ENCODE results near the gene TRIM5.
"Not testable (repeated sequence)": the region's sequence is repeated elsewhere in the genome, so short reads cannot be mapped to it uniquely, and the experiment has no call there.

TRIM5 gene, protein sequence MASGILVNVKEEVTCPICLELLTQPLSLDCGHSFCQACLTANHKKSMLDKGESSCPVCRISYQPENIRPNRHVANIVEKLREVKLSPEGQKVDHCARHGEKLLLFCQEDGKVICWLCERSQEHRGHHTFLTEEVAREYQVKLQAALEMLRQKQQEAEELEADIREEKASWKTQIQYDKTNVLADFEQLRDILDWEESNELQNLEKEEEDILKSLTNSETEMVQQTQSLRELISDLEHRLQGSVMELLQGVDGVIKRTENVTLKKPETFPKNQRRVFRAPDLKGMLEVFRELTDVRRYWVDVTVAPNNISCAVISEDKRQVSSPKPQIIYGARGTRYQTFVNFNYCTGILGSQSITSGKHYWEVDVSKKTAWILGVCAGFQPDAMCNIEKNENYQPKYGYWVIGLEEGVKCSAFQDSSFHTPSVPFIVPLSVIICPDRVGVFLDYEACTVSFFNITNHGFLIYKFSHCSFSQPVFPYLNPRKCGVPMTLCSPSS

DNA sequence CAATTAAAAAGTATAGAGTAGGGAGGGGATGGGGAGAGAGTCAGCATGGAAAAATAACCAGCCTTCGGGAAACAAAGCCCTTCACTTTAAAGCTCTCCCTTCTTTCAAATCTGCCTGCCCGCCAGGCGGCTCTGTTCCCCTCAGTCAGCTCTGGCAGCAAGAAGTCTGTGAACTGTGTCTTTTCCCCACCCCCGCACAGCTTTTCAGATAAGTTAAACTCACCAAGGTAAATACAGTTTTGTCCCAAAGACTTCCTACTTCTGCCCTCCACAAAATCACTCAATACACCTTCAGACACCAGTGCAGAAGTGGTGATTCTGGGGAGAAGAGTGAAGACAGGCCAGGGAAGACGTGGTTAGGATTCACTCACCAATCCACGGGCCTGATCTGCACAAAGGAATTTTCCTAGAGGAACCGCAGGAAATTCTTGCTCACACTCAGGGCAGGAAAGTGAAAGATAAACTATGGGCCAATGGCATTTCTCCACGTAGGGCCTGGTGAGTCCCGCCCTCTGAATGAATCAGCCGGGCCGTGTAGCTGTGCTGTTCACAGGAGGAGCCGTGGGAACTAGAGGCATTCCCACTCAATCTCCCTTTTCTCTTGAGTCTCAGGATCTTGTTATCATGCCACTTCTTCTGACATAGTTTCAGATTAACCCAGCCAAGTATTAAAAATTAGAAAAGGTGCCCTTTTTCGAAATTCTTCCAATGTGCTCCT, at the start of gene TRIM5:
Gene TRIM5 (minus strand): TSS at position 429 of the 717 bp plus-strand sequence. CDS start 4,897 bp downstream, outside the sequence.
- DNase-seq (ENCODE audit: low spot score) = peak; percentile 88

DNA sequence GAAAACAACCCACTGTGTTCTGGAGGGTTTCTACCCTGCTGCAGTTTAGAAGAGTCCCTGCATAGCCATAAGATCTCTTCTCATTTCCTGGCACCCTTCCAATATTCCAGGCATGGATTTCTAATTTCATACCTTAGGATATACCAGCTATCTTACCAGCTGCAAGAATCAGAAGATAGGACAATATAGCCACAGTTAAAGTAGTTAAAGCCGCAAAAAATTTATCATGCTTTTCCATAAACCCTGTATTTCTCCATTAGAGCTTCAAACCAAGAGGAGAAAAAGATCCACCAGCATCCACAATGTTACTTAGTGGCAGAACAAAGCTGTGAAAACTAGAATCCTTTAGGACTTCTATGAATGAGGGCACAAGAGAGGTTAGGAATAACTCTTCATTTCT, 42.8 kb upstream of the TRIM5 start:
- no peak for DNase-seq (ENCODE audit: low spot score)

DNA sequence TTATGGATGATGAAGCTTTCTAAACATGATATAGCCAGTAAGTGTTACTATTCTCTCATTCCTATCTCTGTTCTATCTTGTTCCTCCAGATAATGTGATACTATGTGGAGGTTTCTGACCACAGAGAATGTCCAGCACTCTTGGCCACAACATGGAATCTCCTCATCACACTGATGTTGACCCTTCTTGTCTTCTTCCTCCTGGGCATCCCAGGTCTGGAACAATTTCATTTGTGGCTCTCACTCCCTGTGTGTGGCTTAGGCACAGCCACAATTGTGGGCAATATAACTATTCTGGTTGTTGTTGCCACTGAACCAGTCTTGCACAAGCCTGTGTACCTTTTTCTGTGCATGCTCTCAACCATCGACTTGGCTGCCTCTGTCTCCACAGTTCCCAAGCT, 41.5 kb upstream of the TRIM5 start:
- no peak for DNase-seq (ENCODE audit: low spot score)

DNA sequence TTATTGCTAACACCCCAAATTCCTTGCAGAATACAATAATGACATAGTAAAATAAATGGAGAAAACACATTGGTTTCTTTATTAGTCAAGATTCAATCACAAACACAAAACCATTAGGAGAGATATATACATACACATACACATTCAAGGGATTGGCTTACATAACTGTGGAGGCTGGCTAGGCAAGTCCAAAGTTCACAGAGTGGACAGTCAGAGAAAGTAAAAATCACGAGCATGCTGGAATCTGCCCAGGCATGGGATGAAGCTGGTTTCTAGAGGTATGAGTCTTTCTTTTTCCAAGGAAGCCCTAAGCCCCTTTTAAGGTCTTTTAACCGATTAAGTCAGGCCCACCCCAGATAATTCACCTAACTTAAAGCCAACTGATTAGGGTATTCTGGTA, 37.7 kb upstream of the TRIM5 start:
- no peak for DNase-seq (ENCODE audit: low spot score)

DNA sequence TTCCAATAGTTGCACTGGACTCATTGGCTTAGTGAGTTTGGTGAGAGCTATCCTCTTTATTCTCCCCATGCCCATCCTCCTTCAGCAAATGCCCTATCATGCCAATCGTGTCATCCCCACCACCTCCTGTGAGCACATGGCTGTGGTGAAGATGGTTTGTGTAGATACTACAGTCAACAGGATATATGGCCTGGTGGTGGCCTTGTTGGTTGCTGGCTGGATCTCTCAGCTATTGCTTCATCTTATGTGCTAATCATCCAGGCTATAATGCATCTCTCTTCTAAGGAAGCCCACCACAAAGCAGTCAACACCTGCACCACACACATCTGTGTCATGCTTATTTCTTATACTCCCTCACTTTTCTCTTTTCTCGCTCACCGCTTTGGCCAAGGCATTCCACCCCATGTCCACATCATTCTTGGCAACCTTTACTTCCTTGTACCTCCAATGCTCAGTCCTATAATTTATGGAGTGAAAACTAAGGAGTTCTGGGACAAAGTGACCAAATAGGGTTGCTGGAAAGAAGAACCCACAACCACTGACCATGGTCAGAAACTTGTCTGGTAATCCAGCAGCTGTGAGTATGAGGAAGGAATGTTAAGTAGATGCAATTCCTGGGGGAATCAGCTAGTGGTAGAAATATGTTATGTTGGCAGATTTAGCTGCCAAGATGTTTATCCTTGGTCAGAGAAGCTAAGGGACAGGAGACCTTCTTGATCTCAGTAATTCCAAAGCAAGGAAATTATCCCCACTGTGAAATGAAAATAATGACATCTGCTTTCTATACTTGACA, 35.0 kb upstream of the TRIM5 start:
- no peak for DNase-seq (ENCODE audit: low spot score)

DNA sequence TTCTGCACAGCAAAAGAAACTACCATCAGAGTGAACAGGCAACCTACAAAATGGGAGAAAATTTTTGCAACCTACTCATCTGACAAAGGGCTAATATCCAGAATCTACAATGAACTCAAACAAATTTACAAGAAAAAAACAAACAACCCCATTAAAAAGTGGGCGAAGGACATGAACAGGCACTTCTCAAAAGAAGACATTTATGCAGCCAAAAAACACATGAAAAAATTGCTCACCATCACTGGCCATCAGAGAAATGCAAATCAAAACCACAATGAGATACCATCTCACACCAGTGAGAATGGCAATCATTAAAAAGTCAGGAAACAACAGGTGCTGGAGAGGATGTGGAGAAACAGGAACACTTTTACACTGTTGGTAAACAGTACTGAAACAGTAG, 31.6 kb upstream of the TRIM5 start:
- DNase-seq (ENCODE audit: low spot score) = not testable (repeated sequence)

DNA sequence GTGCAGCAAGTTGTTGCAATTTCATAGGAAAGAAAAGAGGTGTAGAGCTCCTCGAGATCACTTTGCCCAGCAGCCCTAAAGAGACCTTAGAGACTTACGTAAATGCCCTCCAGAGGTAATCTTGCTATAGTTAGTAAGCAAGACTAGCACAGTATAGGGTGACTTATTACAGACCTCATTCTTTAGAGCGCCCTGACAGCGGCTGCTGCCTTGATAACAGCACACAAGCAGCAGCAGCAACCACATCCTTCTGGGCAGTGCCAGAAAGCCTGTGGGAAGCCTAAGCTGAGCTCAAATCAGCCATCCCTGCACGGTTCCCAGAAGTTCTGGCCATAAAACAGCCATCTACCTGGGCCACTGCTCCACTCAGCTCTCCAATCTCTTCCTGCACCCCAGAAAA, 28.8 kb upstream of the TRIM5 start:
- DNase-seq (ENCODE audit: low spot score) = no peak

DNA sequence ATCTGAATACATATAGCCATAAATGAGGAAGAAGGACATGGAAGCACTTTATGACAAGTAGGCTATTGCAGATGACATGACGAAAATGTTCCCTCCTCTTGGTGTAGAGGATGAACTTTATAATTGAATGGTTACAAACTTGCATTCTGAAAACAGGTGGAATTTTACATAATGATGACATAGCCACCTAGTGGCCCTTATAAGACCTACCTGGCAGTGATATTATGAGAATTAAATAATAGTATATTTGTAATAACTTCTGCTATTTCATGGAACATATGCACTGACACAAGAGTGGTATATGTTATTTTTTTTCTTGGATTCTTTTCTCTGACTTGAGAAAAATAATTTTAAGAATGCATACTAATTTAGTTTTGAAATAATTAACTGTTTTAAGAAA, 27.6 kb upstream of the TRIM5 start:
- DNase-seq (ENCODE audit: low spot score) = peak; percentile 20

DNA sequence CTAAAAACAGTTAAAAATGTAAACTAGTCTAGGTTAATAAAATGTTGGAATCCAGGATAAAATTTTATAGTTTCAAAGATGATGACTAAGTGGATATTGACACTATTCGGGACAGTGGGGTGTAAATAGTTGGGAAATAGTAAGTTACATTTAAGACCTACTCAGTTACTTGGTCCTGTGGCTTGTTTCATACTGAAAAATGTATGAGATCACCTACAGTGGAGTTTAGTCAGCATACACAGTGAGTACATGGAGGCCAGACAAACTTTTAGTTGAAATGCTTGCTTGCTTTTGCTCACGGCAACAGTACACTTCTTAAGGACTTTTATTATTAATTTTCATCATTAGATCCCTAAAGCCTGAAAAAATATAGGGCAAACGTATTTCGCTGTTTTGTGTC, 20.8 kb upstream of the TRIM5 start:
- DNase-seq (ENCODE audit: low spot score) = no peak

DNA sequence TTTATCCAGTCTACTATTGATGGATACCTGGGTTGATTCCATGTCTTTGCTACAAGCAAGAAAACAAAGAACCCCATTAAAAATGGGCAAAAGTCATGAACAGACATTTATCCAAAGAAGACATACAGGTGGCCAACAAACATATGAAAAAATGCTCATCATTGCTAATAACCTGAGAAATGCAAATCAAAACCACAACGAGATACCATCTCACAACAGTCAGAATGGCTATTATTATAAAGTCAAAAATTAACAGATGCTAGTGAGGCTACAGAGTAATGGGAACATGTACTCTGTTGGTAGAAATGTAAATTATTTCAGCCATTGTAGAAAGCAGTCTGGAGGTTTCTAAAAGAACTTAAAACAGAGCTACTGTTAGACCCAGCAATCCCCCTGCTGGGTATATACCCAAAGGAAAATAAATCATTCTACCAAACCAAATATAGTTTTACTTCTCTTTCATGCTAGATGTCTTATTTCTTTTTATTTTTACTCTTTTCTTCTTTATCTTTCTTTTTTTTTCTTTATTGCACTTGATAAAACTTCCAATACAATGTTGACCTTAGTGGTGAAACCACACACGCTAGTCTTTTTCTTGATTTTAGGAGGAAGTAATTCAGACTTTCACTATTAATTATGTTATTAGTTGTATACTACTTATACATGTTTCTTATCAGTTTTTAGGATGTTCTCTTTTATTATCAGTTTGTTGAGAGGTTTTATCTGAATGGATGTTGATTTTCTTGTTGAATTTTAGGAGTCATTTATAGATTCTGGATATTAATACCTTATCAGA, 19.1 kb upstream of the TRIM5 start:
- no peak for DNase-seq (ENCODE audit: low spot score)

DNA sequence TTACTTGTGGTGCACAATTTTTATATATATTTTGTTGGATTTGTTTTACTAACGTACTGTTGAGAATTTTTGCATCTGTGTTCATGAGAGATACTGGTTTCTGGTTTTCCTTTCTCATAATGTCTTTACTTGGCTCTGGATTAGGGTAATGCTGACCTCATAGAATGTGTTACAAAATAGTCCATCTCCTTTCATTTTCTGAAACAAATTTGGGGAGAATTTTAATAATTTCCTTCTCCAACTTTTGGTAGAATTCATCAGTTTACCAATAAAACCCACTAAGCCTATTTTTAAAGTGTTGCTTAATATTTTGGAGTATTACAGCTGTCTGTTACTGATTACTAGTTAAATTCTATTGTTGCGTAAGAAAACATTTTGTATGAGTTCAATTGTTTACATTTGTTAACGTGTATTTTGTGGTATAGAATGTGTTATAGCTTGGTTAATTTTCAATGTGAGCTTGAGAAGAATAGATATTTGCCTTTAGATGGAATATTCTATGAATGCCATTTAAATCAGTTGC, 16.2 kb upstream of the TRIM5 start:
- no peak for DNase-seq (ENCODE audit: low spot score)

DNA sequence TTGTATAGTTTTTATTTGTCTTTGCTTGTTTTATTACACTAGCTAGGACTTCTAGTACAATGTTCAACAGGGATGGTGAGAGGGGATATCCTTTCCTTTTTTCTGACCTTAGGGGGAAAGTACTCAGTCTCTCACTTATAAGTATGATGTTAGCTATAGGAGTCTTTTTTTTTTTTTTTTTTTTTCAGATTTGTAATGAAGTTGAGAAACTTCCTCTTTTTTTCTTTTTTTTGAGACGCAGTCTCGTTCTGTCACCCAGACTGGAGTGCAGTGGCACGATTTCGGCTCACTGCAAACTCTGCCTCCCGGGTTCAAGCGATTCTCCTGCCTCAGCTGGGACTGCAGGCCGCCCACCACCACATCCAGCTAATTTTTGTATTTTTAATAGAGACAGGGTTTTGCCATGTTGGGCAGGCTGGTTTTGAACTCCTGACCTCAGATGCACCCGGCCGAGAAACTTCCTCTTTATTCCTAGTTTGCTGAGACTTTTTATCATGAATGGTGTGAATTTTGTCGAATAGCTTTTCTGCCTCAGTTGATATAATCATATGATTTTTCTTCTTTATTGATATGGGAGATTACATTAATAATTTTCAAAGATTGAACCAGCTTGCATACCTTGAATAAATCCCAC, 15.7 kb upstream of the TRIM5 start:
- DNase-seq (ENCODE audit: low spot score) = no peak

DNA sequence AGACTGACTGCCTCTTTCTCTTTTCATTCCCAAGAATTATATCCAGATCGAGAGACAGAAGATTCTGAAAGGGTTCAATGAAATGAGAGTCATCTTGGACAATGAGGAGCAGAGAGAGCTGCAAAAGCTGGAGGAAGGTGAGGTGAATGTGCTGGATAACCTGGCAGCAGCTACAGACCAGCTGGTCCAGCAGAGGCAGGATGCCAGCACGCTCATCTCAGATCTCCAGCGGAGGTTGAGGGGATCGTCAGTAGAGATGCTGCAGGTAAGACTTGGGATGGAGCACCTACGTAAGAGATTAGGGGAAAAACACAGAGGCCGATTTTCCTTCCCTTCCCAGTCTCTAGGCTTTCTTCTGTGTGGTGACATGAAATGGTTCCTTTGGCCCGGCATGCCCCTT, 13.4 kb upstream of the TRIM5 start:
- DNase-seq (ENCODE audit: low spot score) = no peak

DNA sequence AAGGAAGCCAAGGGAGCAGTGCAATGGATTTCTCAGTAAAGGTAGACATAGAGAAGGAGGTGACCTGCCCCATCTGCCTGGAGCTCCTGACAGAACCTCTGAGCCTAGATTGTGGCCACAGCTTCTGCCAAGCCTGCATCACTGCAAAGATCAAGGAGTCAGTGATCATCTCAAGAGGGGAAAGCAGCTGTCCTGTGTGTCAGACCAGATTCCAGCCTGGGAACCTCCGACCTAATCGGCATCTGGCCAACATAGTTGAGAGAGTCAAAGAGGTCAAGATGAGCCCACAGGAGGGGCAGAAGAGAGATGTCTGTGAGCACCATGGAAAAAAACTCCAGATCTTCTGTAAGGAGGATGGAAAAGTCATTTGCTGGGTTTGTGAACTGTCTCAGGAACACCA, 11.3 kb upstream of the TRIM5 start:
- DNase-seq (ENCODE audit: low spot score) = no peak

DNA sequence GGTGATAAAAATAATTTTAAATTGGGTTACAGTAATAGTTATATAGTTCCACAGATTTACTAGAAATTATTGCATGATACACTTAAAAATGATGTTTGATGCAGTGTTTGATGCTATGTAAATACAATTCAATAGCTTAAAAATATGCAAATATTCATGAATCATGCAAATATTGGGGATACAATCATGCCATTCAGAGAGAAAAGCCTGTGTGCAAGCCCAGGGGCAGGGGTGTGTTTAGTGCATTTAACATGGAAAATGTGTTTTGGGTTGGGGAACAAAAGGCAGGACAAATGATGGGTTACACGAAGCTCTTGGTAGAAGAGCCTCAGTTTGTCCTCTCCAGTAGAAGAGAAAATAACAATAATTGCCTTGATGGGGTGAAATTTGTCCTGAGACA, 10.7 kb upstream of the TRIM5 start:
- DNase-seq (ENCODE audit: low spot score) = no peak

DNA sequence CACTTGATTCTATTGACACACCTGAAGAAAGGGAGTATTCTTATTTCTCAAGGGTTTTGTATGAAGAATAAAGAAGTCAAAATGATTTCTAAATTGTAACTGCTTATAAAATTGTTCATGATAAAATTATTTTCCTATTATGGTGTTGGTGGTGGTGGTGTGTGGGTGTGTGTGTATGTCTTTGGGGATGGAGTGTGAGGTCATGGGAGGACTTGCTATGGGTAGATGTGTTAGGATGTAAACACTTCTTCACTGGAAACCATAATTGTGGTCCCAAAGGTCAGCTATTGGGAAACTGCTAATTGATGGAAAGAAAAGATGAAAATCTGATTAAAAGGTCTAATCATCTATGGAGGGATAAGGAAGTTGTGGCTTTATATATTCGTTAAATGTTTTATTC, 9.8 kb upstream of the TRIM5 start:
- no peak for DNase-seq (ENCODE audit: low spot score)

DNA sequence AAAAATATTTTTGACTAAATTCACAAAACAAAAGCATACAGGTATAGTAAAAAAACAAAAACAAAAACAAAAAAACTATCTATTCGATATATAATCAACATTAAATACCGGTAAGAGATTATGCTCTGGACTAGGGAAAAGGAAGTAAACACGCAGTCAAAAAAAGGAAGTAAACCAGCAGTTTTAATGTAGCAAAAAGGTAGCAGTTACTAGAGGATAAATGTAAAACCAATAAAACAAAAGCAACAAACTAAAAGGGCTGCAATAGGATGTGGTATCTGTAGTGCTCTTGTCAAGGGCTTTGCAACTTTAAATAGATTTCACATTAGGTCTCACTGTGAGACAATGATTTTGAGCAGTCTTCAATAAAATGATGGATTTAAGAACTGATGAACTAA, 7.1 kb upstream of the TRIM5 start:
- DNase-seq (ENCODE audit: low spot score) = no peak

DNA sequence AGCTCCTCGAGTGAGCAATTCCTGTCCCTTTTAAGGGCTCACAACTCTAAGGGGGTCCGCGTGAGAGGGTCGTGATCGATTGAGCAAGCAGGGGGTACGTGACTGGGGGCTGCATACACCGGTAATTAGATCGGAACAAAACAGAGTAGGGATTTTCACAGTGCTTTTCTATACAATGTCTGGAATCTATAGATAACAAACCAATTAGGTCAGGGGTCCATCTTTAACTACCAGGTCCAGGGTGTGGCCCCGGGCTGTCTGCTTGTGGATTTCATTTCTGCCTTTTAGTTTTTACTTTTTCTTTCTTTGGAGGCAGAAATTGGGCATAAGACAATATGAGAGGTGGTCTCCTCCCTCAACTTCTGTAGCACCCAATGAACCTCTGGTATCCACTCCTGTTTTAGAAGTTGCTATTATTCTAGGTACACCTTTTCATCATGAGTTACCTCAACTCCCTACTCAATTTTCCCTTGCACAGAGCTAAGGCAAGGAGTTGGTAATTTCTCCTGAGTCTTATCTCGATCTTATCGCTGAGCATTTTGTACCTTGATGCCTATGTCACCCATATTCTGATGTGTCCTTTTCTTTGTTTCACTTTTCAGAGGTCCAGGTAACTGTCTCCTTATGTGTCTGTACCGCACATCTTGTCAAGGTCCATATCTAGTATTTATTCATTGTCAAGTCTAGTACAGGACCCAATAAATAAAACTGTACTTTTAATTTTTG, 6.5 kb upstream of the TRIM5 start:
- DNase-seq (ENCODE audit: low spot score) = not testable (repeated sequence)

DNA sequence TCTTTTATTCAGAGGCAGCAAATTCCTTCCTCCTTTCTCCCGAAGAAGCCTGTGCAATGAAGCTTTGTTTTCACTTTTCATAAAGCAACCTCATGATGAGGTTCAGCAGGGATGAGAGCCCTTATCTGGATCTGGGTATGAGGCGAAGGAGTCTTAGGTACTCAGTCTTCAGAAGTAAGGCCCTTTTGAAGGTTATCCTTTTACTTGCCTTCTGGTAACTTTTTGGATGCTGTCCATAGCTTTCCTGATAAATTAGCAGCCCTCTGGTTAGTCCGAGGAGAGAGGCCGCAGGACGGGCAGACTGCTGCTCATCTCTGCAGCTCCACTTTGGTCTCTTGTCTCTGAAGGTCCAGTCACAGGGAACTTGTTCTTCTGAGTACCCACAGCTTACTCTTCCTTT, 5.9 kb upstream of the TRIM5 start:
- no peak for DNase-seq (ENCODE audit: low spot score)

DNA sequence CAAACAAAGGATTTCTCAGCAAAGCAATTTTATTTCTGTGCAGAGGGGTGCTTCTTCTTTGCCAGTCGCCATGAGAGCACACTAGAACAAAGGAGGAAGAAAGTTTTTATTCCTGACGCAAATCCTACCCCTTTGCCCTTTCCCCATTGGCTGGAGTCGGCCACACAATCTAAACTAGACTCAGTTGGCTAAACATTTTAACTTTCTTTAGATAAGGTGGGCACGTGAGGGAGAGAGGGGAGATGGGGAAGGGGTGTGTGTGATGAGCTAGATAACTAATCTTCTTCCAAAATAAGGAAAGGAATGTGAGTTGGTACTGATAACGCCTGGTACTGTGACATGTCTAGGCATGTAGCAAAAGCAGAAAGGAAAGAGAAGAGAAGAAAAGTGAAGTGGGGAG, 5.3 kb upstream of the TRIM5 start:
- no peak for DNase-seq (ENCODE audit: low spot score)

All from SW480 (cell line).